Measurements from ENCODE around the gene CRIP2. TPM values are rescaled to one million over a fixed set of nuclear protein-coding genes. Genes with fewer than 3 reads are reported as not detected.
A peak's percentile ranks its signal among the peaks of the same experiment; 100 is the strongest.

CRIP2 gene
- total and polyA plus RNA-seq, 2 of the 13 experiments (the other 11 are each of a cell fraction or from before 2014, with no cell fraction given): 31.6 to 37.9 TPM

GRCh38 chr14:105432657-105433056 is 42.0 kb upstream of the CRIP2 start:
- FAIRE-seq: no peak
- Histone ChIP-seq H3K27me3 (ENCODE audit: control insufficient read depth in 1 of 2, insufficient read depth in 2 of 2, low read length in 2 of 2) (no peaks in the 10 kb centered on the region), H3K9me3 (ENCODE audit: low read length) (no peaks in the 10 kb centered on the region), H2AFZ (ENCODE audit: low read length) (no peak overlapping the region), H3K4me1 (ENCODE audit: insufficient read depth, low read length) (peaks cover 20% of the 10 kb centered on the region), H4K20me1 (ENCODE audit: insufficient read depth, low read length) (0 out of 2 replicates have a peak, but pooled peaks cover 3% of the 10 kb centered on the region), H3K4me2 (ENCODE audit: low read depth, low read length) (no peak overlapping the region), H3K79me2 (ENCODE audit: insufficient read depth, low read length) (peaks cover 38% of the 10 kb centered on the region), H3K4me3 (replicated peaks in 1 of 3; ENCODE audit: insufficient read depth in 1 of 3, low read depth in 2 of 3, low read length in 3 of 3) (no peak overlapping the region), H3K27ac (ENCODE audit: extremely low read length, insufficient read depth, low read length) (no peak overlapping the region), H3K36me3 (replicated peaks in 1 of 2; ENCODE audit: control insufficient read depth in 1 of 2, insufficient read depth in 2 of 2, low read length in 2 of 2) (peaks cover 1 to 7% of the 10 kb centered on the region in 2 experiments; a peak in 2 of 5 replicates), H3K9ac (ENCODE audit: insufficient read depth, low read depth, low read length) (no peak overlapping the region)
- no peak for ATAC-seq
- in situ Hi-C loops (cut with HindIII; ENCODE audit: extremely low pct_ligation_motif_present, low pct_unique_long_range_greater_than_20kb): no loop called here
- no TSS peak for BruUV-seq (replicated peaks)
- ChIA-PET POLR2A (no interaction called here), CTCF (ENCODE audit: low intra/inter-chr PET ratio, low total read pairs) (no interaction called here)
- 95% methylated on average over 12 of the region's 12 CpGs for WGBS (ENCODE audit: low lambda C conversion rate)
- no peak for DNase-seq (ENCODE audit: low spot score)
- intact Hi-C loops (cut with micrococcal nuclease; ENCODE audit: unreplicated experiment): no loop called here
- TF ChIP-seq ZNF746 (CRISPR knock-in tag; IDR thresholded peaks at IDR 0.05) (no peak), CERS6 (CRISPR knock-in tag; IDR thresholded peaks at IDR 0.05) (no peak), ZNF350 (CRISPR knock-in tag; IDR thresholded peaks at IDR 0.05; ENCODE audit: borderline replicate concordance, low read depth) (no peak)
- TF ChIP-seq, protein P1, sequence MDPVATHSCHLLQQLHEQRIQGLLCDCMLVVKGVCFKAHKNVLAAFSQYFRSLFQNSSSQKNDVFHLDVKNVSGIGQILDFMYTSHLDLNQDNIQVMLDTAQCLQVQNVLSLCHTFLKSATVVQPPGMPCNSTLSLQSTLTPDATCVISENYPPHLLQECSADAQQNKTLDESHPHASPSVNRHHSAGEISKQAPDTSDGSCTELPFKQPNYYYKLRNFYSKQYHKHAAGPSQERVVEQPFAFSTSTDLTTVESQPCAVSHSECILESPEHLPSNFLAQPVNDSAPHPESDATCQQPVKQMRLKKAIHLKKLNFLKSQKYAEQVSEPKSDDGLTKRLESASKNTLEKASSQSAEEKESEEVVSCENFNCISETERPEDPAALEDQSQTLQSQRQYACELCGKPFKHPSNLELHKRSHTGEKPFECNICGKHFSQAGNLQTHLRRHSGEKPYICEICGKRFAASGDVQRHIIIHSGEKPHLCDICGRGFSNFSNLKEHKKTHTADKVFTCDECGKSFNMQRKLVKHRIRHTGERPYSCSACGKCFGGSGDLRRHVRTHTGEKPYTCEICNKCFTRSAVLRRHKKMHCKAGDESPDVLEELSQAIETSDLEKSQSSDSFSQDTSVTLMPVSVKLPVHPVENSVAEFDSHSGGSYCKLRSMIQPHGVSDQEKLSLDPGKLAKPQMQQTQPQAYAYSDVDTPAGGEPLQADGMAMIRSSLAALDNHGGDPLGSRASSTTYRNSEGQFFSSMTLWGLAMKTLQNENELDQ (CRISPR knock-in tag; IDR thresholded peaks at IDR 0.05; ENCODE audit: borderline replicate concordance): no peak

DNA sequence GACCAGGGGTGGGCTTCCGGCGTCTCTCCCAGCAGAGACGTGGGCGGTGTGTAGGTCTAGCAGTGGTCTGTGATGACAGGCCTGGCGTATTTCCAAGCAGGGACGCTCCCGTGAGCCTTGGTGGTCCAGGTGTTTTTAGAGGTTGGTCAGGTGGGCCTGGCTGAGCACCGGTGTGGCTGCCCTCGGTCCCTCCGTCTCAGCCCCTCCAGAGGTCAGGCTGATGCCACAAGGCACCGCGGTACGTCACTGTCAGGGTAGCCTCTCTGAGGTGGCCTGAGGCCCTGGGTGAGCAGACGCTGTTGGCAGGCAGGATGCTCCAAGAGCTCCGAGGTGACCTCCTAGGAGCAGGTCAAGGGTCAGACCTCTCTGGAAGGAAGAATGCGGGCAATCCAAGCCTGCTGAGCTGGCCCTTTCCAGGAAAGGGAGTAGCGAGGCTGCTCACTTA is 41.4 kb upstream of the CRIP2 start:
- DNase-seq (ENCODE audit: low spot score) (no peak), FAIRE-seq (no peak), ATAC-seq (peak; percentile 43)
- intact Hi-C loops (cut with micrococcal nuclease; ENCODE audit: unreplicated experiment) (no loop called here), in situ Hi-C loops (cut with HindIII; ENCODE audit: extremely low pct_ligation_motif_present, low pct_unique_long_range_greater_than_20kb) (no loop called here)
- H3K9me3 ChIP-seq (ENCODE audit: low read length): no peaks in the 10 kb centered on the region
- 0 out of 2 replicates have a peak, but pooled peaks cover 3% of the 10 kb centered on the region for H4K20me1 ChIP-seq (ENCODE audit: insufficient read depth, low read length)
- H3K36me3 ChIP-seq (replicated peaks in 1 of 2; ENCODE audit: control insufficient read depth in 1 of 2, insufficient read depth in 2 of 2, low read length in 2 of 2): peaks cover 2 to 11% of the 10 kb centered on the region in 2 experiments; a peak in 2 of 5 replicates
- BruUV-seq (replicated peaks): no TSS peak
- no peak overlapping the region for H3K9ac ChIP-seq (ENCODE audit: insufficient read depth, low read depth, low read length)
- H3K27me3 ChIP-seq (ENCODE audit: control insufficient read depth in 1 of 2, insufficient read depth in 2 of 2, low read length in 2 of 2): no peaks in the 10 kb centered on the region
- 80% methylated on average over 10 of the region's 17 CpGs for WGBS (ENCODE audit: low lambda C conversion rate)
- peaks cover 38% of the 10 kb centered on the region for H3K79me2 ChIP-seq (ENCODE audit: insufficient read depth, low read length)
- no peak overlapping the region for H3K4me2 ChIP-seq (ENCODE audit: low read depth, low read length)
- H2AFZ ChIP-seq (ENCODE audit: low read length): no peak overlapping the region
- no peak overlapping the region for H3K4me3 ChIP-seq (replicated peaks in 1 of 3; ENCODE audit: insufficient read depth in 1 of 3, low read depth in 2 of 3, low read length in 3 of 3)
- ChIA-PET CTCF (ENCODE audit: low intra/inter-chr PET ratio, low total read pairs) (no interaction called here), POLR2A (no interaction called here)
- H3K4me1 ChIP-seq (ENCODE audit: insufficient read depth, low read length): peaks cover 17% of the 10 kb centered on the region
- no peak overlapping the region for H3K27ac ChIP-seq (ENCODE audit: extremely low read length, insufficient read depth, low read length)
- no peak for TF ChIP-seq KLF16 (CRISPR knock-in tag; IDR thresholded peaks at IDR 0.05)
- TF ChIP-seq DNMT1 (CRISPR knock-in tag; IDR thresholded peaks at IDR 0.05): no peak
- TF ChIP-seq AKAP8 (CRISPR knock-in tag; IDR thresholded peaks at IDR 0.05): no peak; the same call in 1 of the 2 replicates
- TF ChIP-seq NR2F6 (IDR thresholded peaks at IDR 0.05): peak; percentile 24; the same call in 1 of the 2 replicates
- no peak for TF ChIP-seq NR2F6 (CRISPR knock-in tag; IDR thresholded peaks at IDR 0.05)
- no peak for TF ChIP-seq ZNF281 (CRISPR knock-in tag; IDR thresholded peaks at IDR 0.05; ENCODE audit: borderline replicate concordance)
- TF ChIP-seq HNRNPUL1 (IDR thresholded peaks at IDR 0.05; ENCODE audit: low read depth, low read length): no peak
- no peak for TF ChIP-seq ZSCAN21 (CRISPR knock-in tag; IDR thresholded peaks at IDR 0.05; ENCODE audit: borderline replicate concordance)
- TF ChIP-seq RORA (CRISPR knock-in tag; IDR thresholded peaks at IDR 0.05): no peak

All from HepG2 (cell line).